ENCODE measurements around the gene NAA10.

The NAA10 gene

DNA sequence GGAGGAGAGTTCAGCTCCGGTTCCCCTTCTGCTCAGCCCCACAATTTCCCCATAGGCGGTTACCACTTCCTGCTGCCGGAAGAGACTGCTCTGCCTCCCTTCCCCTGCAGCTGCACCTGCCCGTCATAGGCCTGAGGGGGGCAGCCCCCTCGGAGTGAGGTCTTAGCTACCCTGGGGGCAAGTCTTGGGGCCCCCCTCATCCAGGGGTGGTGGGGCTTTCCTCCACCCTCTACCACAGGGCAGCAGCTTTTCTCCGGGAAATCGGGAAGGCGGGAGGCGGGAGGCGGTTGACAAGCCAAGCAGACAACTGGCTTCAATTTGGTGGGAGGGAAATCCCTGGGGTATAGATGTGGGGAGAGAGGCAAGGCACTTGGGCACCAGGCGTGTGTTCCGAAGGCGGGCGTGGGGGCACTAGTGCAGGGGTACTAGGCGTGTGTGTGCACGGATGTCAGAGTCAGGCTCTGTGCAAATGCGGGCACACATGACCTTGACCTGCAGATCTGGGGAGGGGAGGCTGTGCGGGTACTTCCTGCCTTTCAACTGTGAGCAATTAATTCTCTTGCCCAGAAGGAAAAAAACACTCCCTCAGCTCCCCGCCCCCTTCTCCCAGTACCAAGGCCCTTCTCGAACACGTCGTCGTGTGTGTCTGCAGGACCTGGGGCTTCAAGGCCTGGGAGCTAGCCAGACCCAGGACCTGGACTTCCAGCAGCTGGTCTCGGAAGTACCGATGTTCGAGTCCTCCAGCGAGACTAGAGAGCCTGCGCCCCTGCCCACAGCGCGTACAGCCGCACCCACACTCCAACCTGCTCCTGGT is 7.8 kb downstream of the NAA10 start:
- no peak for DNase-seq

- no peak for DNase-seq
Observed at GRCh38 chrX:153926552-153926857, 8.3 kb downstream of the NAA10 start.

DNA sequence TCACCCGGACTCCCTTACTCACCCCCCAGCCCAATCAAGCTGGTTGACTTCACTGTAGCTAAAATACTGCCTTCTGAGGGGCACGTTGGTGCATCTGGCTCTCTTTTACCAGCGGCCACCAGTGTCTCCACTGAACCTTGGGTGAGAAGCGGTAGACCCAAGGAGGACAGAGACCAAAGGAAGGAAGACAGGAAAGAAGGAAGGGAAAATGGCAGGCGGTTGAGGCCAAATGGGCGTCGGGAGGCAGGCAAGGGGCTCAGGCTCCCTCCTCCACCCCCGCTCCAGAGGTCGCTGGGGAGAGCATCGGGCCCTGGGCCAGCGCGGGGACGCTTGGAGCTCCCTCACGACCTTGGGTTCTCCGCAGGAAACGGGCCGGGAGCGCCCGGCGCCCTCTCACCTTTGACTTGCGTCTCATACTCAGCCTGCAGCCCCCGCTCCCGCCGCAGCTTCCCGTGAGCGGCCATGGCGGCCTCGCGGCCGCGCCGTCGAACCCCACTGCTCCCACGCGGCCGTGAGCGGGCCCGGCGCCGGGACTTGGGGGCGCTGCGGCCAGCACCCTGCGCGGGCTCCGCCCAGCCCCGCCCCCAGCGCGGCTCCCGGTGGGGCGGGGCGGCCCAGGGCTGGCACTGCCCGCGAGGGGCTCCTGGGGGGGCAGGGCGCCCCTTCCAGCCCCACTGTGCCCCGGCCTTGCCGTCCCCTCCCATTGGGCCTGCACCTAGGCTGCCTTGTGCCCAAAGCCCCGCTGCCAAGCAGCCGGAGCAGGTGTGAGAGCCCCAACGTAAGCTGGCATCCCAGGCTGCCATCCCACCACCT is 8.9 kb downstream of the NAA10 start, which contains the start of gene ARHGAP4:
Gene ARHGAP4, minus strand, starts transcription at position 526 of the 813 bp plus-strand sequence. Its CDS starts 62 bp downstream, at position 464.
- DNase-seq: no peak

DNA sequence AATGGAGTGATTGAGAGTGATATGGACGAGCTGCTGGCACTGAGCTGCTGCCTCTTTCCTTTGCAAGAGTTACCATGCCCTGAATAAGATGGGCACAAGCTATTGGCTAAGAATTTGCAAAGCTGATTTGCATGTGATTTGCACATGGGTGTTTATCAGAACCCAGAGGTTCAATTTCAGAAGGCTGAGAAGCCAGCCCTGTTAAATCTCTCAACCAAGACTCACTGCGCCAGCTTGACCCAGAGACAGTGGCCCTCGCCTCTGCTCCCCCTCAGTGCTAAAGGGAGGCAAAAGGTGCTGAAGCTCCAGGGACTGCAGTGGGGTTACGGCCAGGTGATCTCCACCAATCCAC is 9.5 kb downstream of the NAA10 start:
- DNase-seq: no peak

DNA sequence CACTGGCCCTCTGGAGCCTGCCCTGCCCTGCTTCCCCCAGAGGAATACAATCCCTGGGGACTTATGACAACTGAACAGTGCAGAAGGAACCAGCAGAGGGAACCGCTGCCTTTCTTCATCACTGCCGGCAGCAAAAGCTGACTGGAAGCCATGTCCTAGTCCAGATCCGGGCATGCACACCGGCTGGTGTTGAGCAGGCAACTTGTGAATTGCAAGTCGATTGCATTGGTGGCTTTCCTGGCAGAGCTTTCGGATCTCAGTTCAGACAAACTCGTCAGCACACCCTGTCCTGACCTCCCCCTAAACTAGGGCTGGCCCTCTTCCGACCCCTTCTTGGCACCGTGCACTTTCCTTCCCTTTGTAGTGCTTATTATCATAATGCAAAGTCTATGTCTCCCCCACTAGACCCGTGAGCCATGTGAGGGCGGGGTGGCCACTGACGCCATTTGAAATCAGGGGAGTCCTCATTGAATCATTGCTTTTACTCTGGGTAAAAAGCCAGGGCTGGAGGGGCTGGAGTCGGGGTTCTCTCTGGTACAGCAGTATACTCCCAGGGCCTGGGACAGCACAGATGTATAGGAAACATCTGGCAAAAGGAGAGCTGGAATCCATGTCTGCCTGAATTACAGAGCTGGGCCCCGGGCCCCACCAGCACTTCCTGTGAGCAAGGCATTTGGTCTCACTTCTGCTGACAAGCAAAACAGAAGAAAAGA is 10.5 kb downstream of the NAA10 start:
- no peak for DNase-seq

DNA sequence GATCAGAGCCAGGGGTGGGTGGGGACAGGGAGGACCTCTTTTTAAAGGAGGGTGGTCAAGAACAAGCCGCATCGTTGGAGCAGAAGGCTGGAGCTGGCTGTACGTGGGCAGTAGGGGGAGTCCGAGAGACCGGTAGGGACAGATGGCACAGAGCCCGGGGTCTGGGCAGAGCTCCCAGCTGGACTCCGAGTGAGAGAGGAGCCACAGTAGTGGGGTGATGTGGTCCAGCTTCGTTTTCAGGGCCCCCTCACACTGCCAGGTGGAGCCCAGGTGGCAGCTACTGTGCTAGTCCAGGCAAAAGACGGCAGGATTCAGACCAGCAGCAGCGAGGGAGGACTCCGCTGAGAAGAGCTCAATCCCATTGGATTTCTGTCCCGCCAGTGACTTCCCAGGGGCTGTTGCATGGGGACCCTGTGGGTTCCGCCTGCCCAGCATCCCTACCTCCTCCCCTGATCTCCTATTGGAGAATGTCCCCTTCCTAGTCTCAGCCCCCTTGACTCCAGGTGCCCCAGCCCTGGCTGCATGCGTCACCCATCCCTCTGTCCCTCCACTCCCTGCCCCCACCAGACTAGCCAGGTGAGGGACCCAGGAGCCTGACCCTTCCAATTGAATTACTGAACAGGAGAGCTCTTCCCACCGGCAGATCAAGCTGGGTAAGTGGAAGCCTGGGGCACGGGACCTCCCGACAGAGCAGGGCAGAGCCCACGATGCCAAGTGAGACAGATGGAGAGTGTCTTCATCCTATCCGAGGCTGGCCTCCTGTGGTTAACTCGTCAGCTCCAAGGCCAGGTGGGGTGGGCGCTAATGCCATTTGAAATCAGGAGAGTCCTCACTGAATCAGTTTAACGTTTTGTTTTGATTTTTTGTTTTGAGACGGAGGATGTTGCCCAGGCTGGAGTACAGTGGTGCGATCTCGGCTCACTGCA is 11.6 kb downstream of the NAA10 start:
- no peak for DNase-seq

DNA sequence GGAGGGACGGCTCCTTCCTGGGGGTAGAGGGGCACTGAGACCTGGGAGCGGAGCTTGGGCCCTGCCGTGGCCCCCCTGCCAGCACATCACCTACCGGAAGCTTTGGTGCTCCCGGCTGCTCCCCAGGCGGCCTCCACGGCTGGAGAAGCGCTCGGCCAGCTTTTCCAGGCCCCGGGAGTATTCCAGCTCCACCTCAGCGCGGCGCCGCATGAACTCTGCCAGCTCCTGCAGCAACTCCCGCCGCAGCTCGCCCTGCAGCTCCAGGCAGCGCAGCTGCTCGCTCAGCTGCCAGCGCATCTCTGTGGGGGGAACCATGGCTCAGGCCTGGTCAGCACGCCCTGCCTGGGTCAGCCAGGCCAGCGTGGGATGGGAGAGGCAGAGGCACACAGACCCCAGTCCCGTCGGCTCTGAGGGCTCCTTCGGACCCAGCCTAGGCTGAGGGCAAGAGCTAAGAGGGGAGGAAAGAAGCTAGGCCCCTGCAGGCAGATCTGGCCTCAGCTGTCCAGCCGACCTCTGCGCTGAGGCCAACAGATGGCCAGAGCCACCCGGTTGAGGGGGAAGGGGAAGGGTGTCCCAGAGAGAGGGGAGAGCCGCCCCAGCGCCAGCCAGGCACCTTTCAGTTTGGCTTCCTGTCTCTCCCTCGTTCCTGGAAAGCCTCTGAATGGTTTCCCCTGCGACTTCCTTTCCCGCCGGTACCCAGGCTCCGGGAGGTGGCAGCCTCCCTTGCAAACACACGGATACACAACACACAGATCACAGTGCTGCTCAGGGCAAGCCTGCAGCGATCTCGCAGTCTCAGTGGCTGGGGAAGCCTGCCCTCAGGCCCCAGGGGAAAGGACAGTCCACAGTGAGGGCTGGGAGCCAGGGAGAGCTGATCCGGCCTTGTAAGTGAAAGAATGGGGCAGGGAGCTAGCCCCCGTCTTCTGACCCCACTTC is 13.1 kb downstream of the NAA10 start:
- no peak for DNase-seq

DNA sequence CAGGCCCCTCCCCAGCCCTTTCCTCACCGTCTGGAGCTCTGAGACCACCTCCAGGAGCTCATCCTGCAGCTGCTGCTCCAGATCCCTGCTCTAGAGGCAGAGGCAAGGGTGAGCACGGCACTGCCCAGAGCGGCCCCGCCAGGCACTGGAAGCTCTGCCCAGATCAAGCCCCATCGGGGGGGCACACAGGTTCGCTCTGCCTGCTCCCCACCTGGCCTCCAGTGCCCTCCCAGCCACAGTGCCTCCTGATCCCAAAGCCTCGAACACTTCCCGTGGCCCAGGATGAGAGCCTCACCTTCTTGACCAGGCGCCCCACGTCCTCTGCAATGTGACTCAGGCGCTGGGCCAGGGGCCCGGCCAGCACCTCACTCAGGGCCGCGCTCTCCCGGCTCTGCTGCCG is 13.8 kb downstream of the NAA10 start:
- DNase-seq: no peak

DNA sequence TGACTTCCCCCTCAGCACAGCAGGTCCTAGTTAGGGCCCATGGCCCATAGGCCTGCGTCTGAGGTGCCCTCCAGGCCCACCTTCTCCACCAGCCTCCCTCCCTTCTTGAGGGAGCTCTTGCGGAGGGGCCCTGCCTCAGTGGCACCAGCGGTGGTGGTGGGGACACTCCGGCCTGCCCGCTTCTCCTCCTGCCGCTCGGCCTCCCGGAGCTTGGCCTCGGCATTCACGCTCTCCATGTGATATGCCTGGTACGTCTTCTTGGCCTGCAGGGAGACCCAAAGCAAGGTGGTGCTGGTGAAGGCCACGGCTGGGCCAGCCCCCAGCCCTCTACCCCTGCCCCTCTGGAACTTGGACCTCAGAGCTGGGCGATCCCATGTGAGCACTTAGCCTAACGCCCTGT is 14.3 kb downstream of the NAA10 start:
- no peak for DNase-seq

DNA sequence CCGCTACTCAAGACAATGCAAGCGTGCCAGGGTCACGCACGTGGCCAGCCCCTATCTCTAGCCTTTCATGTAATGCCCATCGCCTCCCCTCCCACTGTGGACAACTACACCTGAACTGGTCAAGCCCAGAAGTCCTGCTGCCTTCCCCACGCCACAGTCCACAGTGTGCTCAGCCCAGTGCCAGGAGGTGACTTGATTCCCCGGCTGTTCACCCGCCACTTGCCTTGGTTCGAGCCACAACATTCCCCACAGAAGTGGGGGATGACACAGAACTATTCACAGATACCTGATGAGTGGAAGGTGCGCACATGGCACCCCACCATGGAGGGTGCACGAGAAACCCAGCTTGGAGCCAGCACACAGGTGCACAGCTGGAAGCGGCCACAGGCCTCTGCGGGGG is 15.6 kb downstream of the NAA10 start:
- DNase-seq: no peak

DNA sequence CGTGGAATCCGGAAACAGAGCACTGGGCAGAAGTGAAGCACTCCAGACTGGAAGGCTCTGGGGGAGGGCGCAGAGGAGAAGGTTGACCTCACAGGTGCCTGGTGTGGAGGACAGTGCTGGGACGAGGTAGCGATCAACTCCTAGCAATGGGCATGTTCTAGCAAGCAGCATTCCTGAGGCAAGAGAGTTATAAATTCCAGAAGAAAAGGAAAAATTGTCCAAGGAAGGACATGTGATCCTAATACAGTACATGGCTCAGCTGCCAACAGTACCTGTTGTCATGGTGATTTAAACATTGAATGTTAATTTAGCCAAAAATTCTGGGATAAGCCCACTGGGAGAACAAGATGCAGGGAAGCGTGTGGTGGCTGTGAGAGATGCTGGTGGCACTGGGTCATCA is 17.0 kb downstream of the NAA10 start:
- DNase-seq: no peak

DNA sequence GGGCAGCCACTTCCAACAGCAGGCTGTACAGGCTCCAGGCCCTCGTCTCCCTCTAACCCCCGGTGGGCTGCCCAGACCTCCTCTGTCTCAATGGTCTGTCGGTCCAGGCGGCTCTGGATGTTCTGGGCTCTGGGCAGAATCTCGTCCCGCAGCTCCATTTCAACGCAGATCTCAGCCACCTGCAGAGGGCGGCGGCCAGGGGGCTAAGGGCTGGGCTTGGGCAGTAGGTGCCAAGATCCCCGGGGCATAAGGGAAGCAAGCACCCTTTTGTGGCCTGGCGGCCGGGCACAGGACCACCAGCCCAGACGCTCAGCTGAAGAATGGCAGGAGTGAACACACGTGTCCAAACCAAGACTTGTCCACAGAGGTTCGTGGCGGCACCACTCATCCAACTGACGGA is 21.1 kb downstream of the NAA10 start:
- no peak for DNase-seq

DNA sequence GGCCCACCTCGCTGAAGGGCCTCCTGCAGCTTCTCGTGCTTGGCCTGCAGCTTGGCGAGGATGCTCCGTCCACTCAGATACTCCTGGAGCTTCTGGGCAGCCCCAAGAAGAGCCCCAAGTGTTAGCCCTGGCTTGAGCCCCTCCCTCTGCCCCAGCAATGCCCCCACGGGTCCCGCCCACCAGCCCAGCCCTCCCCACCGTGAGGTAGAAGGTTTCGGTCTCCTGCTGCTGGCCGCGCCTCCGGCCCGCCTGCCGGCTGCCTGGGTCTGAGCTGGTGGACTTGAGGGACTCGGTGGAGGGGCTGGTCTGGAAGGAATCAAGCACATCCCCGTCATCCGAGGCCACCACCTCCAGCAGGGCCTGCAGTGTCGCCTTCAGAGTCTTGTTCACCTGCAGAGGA is 21.6 kb downstream of the NAA10 start:
- DNase-seq: no peak

DNA sequence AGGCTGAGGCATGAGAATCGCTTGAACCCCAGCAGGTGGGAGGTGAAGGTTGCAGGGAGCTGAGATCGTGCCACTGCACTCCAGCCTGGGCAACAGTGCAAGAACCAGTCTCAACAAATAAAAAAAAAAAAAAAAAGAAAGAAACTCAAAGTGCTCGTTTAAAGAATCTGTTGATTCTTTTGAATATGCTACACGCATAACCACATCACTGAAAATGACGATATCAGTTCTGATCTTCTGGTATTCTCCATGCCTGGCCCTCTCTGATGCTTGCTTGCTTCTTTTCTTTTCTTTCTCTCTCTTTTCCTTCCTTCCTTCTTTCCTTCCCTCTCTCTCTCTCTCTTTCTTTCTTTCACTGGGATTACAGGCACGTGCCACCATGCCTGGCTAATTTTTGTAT is 23.0 kb downstream of the NAA10 start:
- DNase-seq: no peak

GRCh38 chrX:153910446-153910845 is 24.4 kb downstream of the NAA10 start:
- no peak for DNase-seq

- DNase-seq: no peak
Observed at GRCh38 chrX:153909980-153910360, 24.9 kb downstream of the NAA10 start.

- DNase-seq: no peak
Observed at GRCh38 chrX:153909024-153909979, 25.5 kb downstream of the NAA10 start.

DNA sequence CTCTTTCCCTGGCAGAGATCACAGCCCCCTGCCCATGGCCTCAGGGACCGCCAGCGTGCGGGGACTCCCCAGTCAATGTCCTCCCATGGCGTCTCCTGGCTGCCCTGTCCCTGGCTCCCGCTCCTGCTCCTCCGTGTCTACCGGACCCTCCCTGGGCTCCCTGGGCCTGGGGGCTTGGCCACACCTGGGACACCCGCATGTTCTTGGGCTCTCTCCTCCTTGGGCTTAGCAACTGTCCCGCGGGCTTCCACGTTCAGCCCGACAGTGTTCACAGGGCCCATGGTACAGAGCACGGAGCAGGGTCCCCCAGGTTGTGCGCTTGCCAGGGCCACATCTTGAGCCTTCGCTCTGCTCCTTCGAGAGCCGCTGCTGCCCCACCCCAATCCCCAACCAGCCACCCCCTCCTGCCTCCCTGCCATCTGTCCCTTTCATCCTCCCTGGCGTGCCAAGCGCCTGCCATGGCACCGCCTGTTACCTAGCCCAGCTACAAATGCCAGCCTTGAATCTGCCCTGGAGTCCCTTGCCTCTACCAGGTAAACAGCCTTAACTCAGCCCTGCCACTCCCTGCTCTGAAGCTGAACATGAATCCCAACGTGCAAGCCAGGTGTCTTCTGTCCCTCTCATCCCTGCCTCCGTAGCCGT is 26.5 kb downstream of the NAA10 start:
- no peak for DNase-seq

- no peak for DNase-seq
Observed at GRCh38 chrX:153907456-153907855, 27.4 kb downstream of the NAA10 start.
